GM12891 (cell line): ENCODE results near the gene S100A9.

ENCODE experiments used
- POLR2A ChIP-seq: IDR thresholded peaks from 2 replicates; pipeline ENCODE4 v1.6.1; 2011; ENCODE audit warnings: low read depth, low read length, control low read depth
- SPI1 ChIP-seq: IDR thresholded peaks from 2 replicates; pipeline ENCODE4 v1.6.1; 2011; ENCODE audit warnings: low read depth, low read length, control low read depth

GRCh38 chr1:153367090-153367489, 9.4 kb downstream of the S100A9 start:
- TF ChIP-seq POLR2A (no peak), SPI1 (no peak)
